HK-2 (cell line): Measurements from ENCODE around the gene ALDH18A1.

ENCODE experiments used
- DNase-seq: peaks from one replicate; pipeline ENCODE4 v3.0.0-alpha.2; 2018; ENCODE audit not compliant: unreplicated experiment

The ALDH18A1 gene

GRCh38 chr10:95556994-95557767 lies 99.3 kb downstream of the ALDH18A1 start:
- DNase-seq, result no peak
